ENCODE measurements around the gene GRIP1. TPM values are rescaled to one million over a fixed set of nuclear protein-coding genes. Genes with fewer than 3 reads are reported as not detected.

Gene GRIP1
- total RNA-seq, 2 donors from 2014 or later, result 0.28 TPM; not detected in 1

- Histone ChIP-seq H3K9me3 (no peaks in the 10 kb centered on the region), H3K27me3 (replicated peaks; ENCODE audit: insufficient read depth) (no peaks in the 10 kb centered on the region), H3K27ac (no peak overlapping the region), H3K4me1 (ENCODE audit: control insufficient read depth in 1 of 2, low read depth in 2 of 2) (no peaks in the 10 kb centered on the region), H3K36me3 (no peaks in the 10 kb centered on the region), H3K4me3 (no peak overlapping the region)
- TF ChIP-seq CTCF (IDR thresholded peaks at IDR 0.05), result no peak
- ATAC-seq (ENCODE audit: insufficient number of reproducible peaks, low FRiP score, low read depth), result no peak
- no peak for DNase-seq (ENCODE audit: low spot score)
Observed at GRCh38 chr12:66603461-66603860, 75.4 kb downstream of the GRIP1 start.

- Histone ChIP-seq H3K4me1 (ENCODE audit: control insufficient read depth in 1 of 2, low read depth in 2 of 2) (no peaks in the 10 kb centered on the region), H3K27ac (no peak overlapping the region), H3K4me3 (no peak overlapping the region), H3K27me3 (replicated peaks; ENCODE audit: insufficient read depth) (no peaks in the 10 kb centered on the region), H3K9me3 (no peaks in the 10 kb centered on the region), H3K36me3 (no peaks in the 10 kb centered on the region)
- TF ChIP-seq CTCF (IDR thresholded peaks at IDR 0.05), result no peak
- ATAC-seq (ENCODE audit: insufficient number of reproducible peaks, low FRiP score, low read depth), result no peak
- no peak for DNase-seq (ENCODE audit: low spot score)
Observed at GRCh38 chr12:66602483-66603143, 76.3 kb downstream of the GRIP1 start.

- no peak overlapping the region for H3K27ac ChIP-seq
- no peak for DNase-seq (ENCODE audit: low spot score)
- H3K4me1 ChIP-seq (ENCODE audit: control insufficient read depth in 1 of 2, low read depth in 2 of 2), result no peaks in the 10 kb centered on the region
- no peaks in the 10 kb centered on the region for H3K27me3 ChIP-seq (replicated peaks; ENCODE audit: insufficient read depth)
- H3K4me3 ChIP-seq, result no peak overlapping the region
- H3K36me3 ChIP-seq, result no peaks in the 10 kb centered on the region
- TF ChIP-seq CTCF (IDR thresholded peaks at IDR 0.05), result no peak
- ATAC-seq (ENCODE audit: insufficient number of reproducible peaks, low FRiP score, low read depth), result no peak
- no peaks in the 10 kb centered on the region for H3K9me3 ChIP-seq
Observed at GRCh38 chr12:66600903-66601302, 78.0 kb downstream of the GRIP1 start.

- H3K4me1 ChIP-seq (ENCODE audit: control insufficient read depth in 1 of 2, low read depth in 2 of 2), result no peaks in the 10 kb centered on the region
- DNase-seq (ENCODE audit: low spot score) (no peak), ATAC-seq (ENCODE audit: insufficient number of reproducible peaks, low FRiP score, low read depth) (no peak)
- no peak for TF ChIP-seq CTCF (IDR thresholded peaks at IDR 0.05)
- H3K27me3 ChIP-seq (replicated peaks; ENCODE audit: insufficient read depth), result no peaks in the 10 kb centered on the region
- no peaks in the 10 kb centered on the region for H3K36me3 ChIP-seq
- H3K4me3 ChIP-seq, result no peak overlapping the region
- no peaks in the 10 kb centered on the region for H3K9me3 ChIP-seq
- H3K27ac ChIP-seq, result no peak overlapping the region
Observed at GRCh38 chr12:66599816-66600215, 79.1 kb downstream of the GRIP1 start.

GRCh38 chr12:66598608-66599007, 80.3 kb downstream of the GRIP1 start:
- no peaks in the 10 kb centered on the region for H3K4me1 ChIP-seq (ENCODE audit: control insufficient read depth in 1 of 2, low read depth in 2 of 2)
- DNase-seq (ENCODE audit: low spot score), result no peak
- H3K9me3 ChIP-seq, result no peaks in the 10 kb centered on the region
- no peak overlapping the region for H3K4me3 ChIP-seq
- no peak for TF ChIP-seq CTCF (IDR thresholded peaks at IDR 0.05)
- no peak for ATAC-seq (ENCODE audit: insufficient number of reproducible peaks, low FRiP score, low read depth)
- H3K27ac ChIP-seq, result no peak overlapping the region
- no peaks in the 10 kb centered on the region for H3K36me3 ChIP-seq
- H3K27me3 ChIP-seq (replicated peaks; ENCODE audit: insufficient read depth), result no peaks in the 10 kb centered on the region

Measured in thoracic aorta (tissue), 2 donors.